ENCODE results near the gene POU6F1.

Gene POU6F1

GRCh38 chr12:51217968-51218606 is at the start of gene POU6F1:
Gene POU6F1, minus strand, starts transcription at chr12:51218062. Its CDS starts 11,226 bp downstream, at chr12:51206836.
- Histone ChIP-seq H3K4me2 (ENCODE audit: low read length) (peak within 1 kb of the TSS; percentile 96), H3K4me1 (ENCODE audit: insufficient read depth, low read length, severe bottlenecking) (peaks cover 10% of the 10 kb centered on the region), H2AFZ (ENCODE audit: low read length) (peak within 1 kb of the TSS; percentile 65; the same call in 1 of the 2 replicates), H3F3A (ENCODE audit: insufficient read depth, low read length) (peaks cover 13% of the 10 kb centered on the region; the same call in 1 of the 2 replicates), H3K9ac (ENCODE audit: low read length) (peak within 1 kb of the TSS; percentile 72), H3K27ac (ENCODE audit: low read depth, low read length, poor library complexity, severe bottlenecking) (no peak within 1 kb of the TSS), H3K36me3 (ENCODE audit: insufficient read depth, low read length) (no peaks in the 10 kb centered on the region; the same call in 1 of the 2 replicates), H3K27me3 (ENCODE audit: insufficient read depth, low read length) (no peaks in the 10 kb centered on the region), H3K79me2 (ENCODE audit: insufficient read depth, low read length) (no peaks in the 10 kb centered on the region), H3K9me3 (ENCODE audit: low read length) (no peaks in the 10 kb centered on the region), H3K9me2 (ENCODE audit: low read depth, low read length) (no peaks in the 10 kb centered on the region), H3K4me3 (ENCODE audit: low read depth, low read length, poor library complexity, severe bottlenecking) (peak within 1 kb of the TSS; percentile 78), H4K20me1 (ENCODE audit: insufficient read depth, low read length) (no peaks in the 10 kb centered on the region)
- TF ChIP-seq, protein P1, sequence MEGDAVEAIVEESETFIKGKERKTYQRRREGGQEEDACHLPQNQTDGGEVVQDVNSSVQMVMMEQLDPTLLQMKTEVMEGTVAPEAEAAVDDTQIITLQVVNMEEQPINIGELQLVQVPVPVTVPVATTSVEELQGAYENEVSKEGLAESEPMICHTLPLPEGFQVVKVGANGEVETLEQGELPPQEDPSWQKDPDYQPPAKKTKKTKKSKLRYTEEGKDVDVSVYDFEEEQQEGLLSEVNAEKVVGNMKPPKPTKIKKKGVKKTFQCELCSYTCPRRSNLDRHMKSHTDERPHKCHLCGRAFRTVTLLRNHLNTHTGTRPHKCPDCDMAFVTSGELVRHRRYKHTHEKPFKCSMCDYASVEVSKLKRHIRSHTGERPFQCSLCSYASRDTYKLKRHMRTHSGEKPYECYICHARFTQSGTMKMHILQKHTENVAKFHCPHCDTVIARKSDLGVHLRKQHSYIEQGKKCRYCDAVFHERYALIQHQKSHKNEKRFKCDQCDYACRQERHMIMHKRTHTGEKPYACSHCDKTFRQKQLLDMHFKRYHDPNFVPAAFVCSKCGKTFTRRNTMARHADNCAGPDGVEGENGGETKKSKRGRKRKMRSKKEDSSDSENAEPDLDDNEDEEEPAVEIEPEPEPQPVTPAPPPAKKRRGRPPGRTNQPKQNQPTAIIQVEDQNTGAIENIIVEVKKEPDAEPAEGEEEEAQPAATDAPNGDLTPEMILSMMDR (IDR thresholded peaks at IDR 0.05; ENCODE audit: low read length), result peak; percentile 50
- no peak for TF ChIP-seq EZH2 (IDR thresholded peaks at IDR 0.05; ENCODE audit: borderline replicate concordance, low read length)

- Histone ChIP-seq H3K27ac (ENCODE audit: low read depth, low read length, poor library complexity, severe bottlenecking) (no peak overlapping the region), H3K4me1 (ENCODE audit: insufficient read depth, low read length, severe bottlenecking) (peaks cover 4% of the 10 kb centered on the region), H3K9me2 (ENCODE audit: low read depth, low read length) (no peaks in the 10 kb centered on the region), H3K79me2 (ENCODE audit: insufficient read depth, low read length) (no peaks in the 10 kb centered on the region), H3K4me3 (ENCODE audit: low read depth, low read length, poor library complexity, severe bottlenecking) (no peak overlapping the region), H3K27me3 (ENCODE audit: insufficient read depth, low read length) (no peaks in the 10 kb centered on the region), H3K9ac (ENCODE audit: low read length) (no peak overlapping the region), H2AFZ (ENCODE audit: low read length) (no peak overlapping the region), H3F3A (ENCODE audit: insufficient read depth, low read length) (no peaks in the 10 kb centered on the region), H4K20me1 (ENCODE audit: insufficient read depth, low read length) (no peaks in the 10 kb centered on the region), H3K4me2 (ENCODE audit: low read length) (no peak overlapping the region), H3K36me3 (ENCODE audit: insufficient read depth, low read length) (no peaks in the 10 kb centered on the region), H3K9me3 (ENCODE audit: low read length) (no peaks in the 10 kb centered on the region)
- no peak for TF ChIP-seq EZH2 (IDR thresholded peaks at IDR 0.05; ENCODE audit: borderline replicate concordance, low read length)
- TF ChIP-seq, protein P1 (IDR thresholded peaks at IDR 0.05; ENCODE audit: low read length), result no peak
These were observed 47.2 kb upstream of the POU6F1 start for GRCh38 chr12:51265024-51265423.

GRCh38 chr12:51264297-51264696 is 46.4 kb upstream of the POU6F1 start:
- no peaks in the 10 kb centered on the region for H3F3A ChIP-seq (ENCODE audit: insufficient read depth, low read length)
- no peaks in the 10 kb centered on the region for H4K20me1 ChIP-seq (ENCODE audit: insufficient read depth, low read length)
- H3K9ac ChIP-seq (ENCODE audit: low read length), result no peak overlapping the region
- TF ChIP-seq, protein P1 (IDR thresholded peaks at IDR 0.05; ENCODE audit: low read length), result no peak
- TF ChIP-seq EZH2 (IDR thresholded peaks at IDR 0.05; ENCODE audit: borderline replicate concordance, low read length), result no peak
- H3K9me2 ChIP-seq (ENCODE audit: low read depth, low read length), result no peaks in the 10 kb centered on the region
- no peak overlapping the region for H2AFZ ChIP-seq (ENCODE audit: low read length)
- no peaks in the 10 kb centered on the region for H3K9me3 ChIP-seq (ENCODE audit: low read length)
- no peak overlapping the region for H3K27ac ChIP-seq (ENCODE audit: low read depth, low read length, poor library complexity, severe bottlenecking)
- H3K4me2 ChIP-seq (ENCODE audit: low read length), result no peak overlapping the region
- H3K79me2 ChIP-seq (ENCODE audit: insufficient read depth, low read length), result no peaks in the 10 kb centered on the region
- H3K4me1 ChIP-seq (ENCODE audit: insufficient read depth, low read length, severe bottlenecking), result no peaks in the 10 kb centered on the region
- H3K36me3 ChIP-seq (ENCODE audit: insufficient read depth, low read length), result no peaks in the 10 kb centered on the region
- no peak overlapping the region for H3K4me3 ChIP-seq (ENCODE audit: low read depth, low read length, poor library complexity, severe bottlenecking)
- no peaks in the 10 kb centered on the region for H3K27me3 ChIP-seq (ENCODE audit: insufficient read depth, low read length)
